Testis (tissue), 3 donors: ENCODE data around the gene ANKRD55. TPM values are rescaled to one million over a fixed set of nuclear protein-coding genes. Genes with fewer than 3 reads are reported as not detected.

Experiments used
- DNase-seq: peaks from one replicate; pipeline ENCODE4 v3.0.0-alpha.2; 2019
- H3K27ac ChIP-seq, 2 donors: fragments of 200-600 bp; sonication (generic); one replicate each; pipeline ENCODE4 v1.5.1; 2019
- H3K27me3 ChIP-seq: fragments of 200-600 bp; sonication (generic); one replicate; pipeline ENCODE4 v1.5.1; 2019
- H3K36me3 ChIP-seq: fragments of 200-600 bp; sonication (generic); one replicate; pipeline ENCODE4 v1.5.1; 2017; ENCODE audit warnings: low read depth; ENCODE audit errors: missing control alignments
- H3K4me1 ChIP-seq: fragments of 200-600 bp; sonication (generic); one replicate; pipeline ENCODE4 v1.5.1; 2019
- H3K4me3 ChIP-seq, 2 donors: fragments of 200-600 bp; sonication (generic); one replicate each; pipeline ENCODE4 v1.5.1; 2017 to 2019
- H3K9me3 ChIP-seq: fragments of 200-600 bp; sonication (generic); one replicate; pipeline ENCODE4 v1.5.1; 2017
- CTCF ChIP-seq, 3 experiments: fragments of 450-650 bp in 2 of 3; fragments of 200-600 bp in 1 of 3; sonication (generic) in 1 of 3; IDR thresholded peaks; one replicate each; pipeline ENCODE4 v1.5.1; 2016 to 2019; ENCODE audit warnings: antibody characterized with exemption in 3 of 3, mild to moderate bottlenecking in 2 of 3, moderate library complexity in 1 of 3
- POLR2A ChIP-seq: fragments of 450-650 bp; IDR thresholded peaks from one replicate; pipeline ENCODE4 v1.6.1; 2017; ENCODE audit warnings: antibody characterized with exemption, mild to moderate bottlenecking, moderate library complexity
- WGBS, 2 donors: methylation state at CpG; one replicate each; pipeline ENCODE4 v1.1.5; 2018; 5-methylcytosine and 5-hydroxymethylcytosine counted together
- intact Hi-C: fragments of 100-400 bp; cut with DNase I; formaldehyde crosslinking; loops from one replicate; pipeline ENCODE4 v1.15.1; 2023; ENCODE audit warnings: low total_unique reads
- polyA plus RNA-seq: library from polyadenylated mRNA; stranded (reverse); fragments of 350-450 nt; fragmentation: Illumina TruSeq; extraction: RNeasy Lipid Tissue Mini Kit (QIAGEN cat#74804); gene quantifications from one replicate; pipeline ENCODE4 v1.2.3, GENCODE V29; 2014; ENCODE audit warnings: low read depth, low replicate concordance; ENCODE audit not compliant: insufficient read depth
- total RNA-seq, 2 donors: library from RNA; depleted of rRNA; stranded (reverse); fragments of >200 nt; gene quantifications; one replicate each; pipeline ENCODE4 v1.2.3, GENCODE V29; 2016

The ANKRD55 gene
- total and polyA plus RNA-seq, 3 donors from 2014 or later = 6.1 to 28.1 (median 6.2) TPM

DNA sequence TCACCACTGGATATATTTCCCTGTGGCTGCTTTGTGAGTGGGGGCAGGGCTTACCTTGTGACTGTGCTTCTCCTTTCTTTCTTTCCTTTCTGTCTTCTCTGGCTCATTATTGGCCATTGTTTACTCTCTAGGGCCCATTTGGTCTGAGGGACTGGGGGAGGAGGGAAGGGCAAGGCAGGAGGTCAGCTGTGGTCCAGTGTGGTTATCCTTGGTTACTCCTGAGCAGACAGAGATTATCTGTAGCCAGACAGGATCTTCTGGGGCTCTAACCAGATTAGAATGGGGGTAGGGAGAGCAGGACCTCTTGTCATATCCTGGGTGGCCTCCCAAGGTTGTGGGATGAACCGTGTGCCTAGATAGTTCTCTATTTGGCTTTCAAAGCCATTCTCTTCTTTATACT, 71.2 kb downstream of the ANKRD55 start:
- H3K4me1 ChIP-seq = no peaks in the 10 kb centered on the region
- no peak overlapping the region for H3K4me3 ChIP-seq
- intact Hi-C loops = no loop called here
- H3K9me3 ChIP-seq = no peaks in the 10 kb centered on the region
- 20 to 50% methylated on average over 1 of the region's 1 CpG for WGBS, 2 donors
- no peaks in the 10 kb centered on the region for H3K27me3 ChIP-seq
- no peaks in the 10 kb centered on the region for H3K36me3 ChIP-seq
- no peak for DNase-seq
- no peak overlapping the region for H3K27ac ChIP-seq
- no peak for TF ChIP-seq POLR2A
- no peak for TF ChIP-seq CTCF (IDR thresholded peaks at IDR 0.05)

- H3K4me1 ChIP-seq = no peaks in the 10 kb centered on the region
- intact Hi-C loops = no loop called here
- no peak for TF ChIP-seq CTCF (IDR thresholded peaks at IDR 0.05)
- no peak for TF ChIP-seq POLR2A
- no peak overlapping the region for H3K27ac ChIP-seq
- no peaks in the 10 kb centered on the region for H3K9me3 ChIP-seq
- no peaks in the 10 kb centered on the region for H3K36me3 ChIP-seq
- no peaks in the 10 kb centered on the region for H3K27me3 ChIP-seq
- no peak for DNase-seq
- 84 to 89% methylated on average over 3 of the region's 3 CpGs for WGBS, 2 donors
- no peak overlapping the region for H3K4me3 ChIP-seq
These were observed 71.7 kb downstream of the ANKRD55 start for GRCh38 chr5:56161439-56161823.

- intact Hi-C loops = no loop called here
- TF ChIP-seq CTCF (IDR thresholded peaks at IDR 0.05) (no peak), POLR2A (no peak)
- DNase-seq = no peak
- no peaks in the 10 kb centered on the region for H3K4me1 ChIP-seq
- no peaks in the 10 kb centered on the region for H3K9me3 ChIP-seq
- H3K36me3 ChIP-seq = no peaks in the 10 kb centered on the region
- H3K27me3 ChIP-seq = no peaks in the 10 kb centered on the region
- 87 to 88% methylated on average over 4 of the region's 4 CpGs for WGBS, 2 donors
- no peak overlapping the region for H3K27ac ChIP-seq
- no peak overlapping the region for H3K4me3 ChIP-seq
These were observed 72.2 kb downstream of the ANKRD55 start for GRCh38 chr5:56160723-56161438.

DNA sequence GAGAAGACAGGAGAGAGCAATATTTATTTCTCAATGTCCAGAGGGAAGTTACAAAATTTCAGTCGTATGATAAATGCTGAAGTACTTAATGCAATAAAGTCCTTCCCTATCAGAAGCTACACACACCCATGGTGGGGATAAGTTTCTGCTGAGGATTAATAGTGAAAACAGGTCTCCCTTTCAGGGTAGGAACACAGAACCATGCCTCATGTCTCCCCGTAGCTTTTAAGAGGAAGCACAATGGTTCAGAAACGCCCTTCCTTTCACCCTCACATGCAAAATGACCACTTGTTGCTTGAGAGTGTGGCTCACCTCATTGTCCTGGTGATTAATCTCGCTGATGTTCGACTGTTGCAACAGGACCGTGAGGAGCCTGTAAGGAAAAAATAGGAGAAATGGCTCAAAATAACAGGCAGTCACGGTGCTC, 73.6 kb downstream of the ANKRD55 start:
- Histone ChIP-seq H3K4me1 (peaks cover 2% of the 10 kb centered on the region), H3K27ac (no peak overlapping the region), H3K9me3 (no peaks in the 10 kb centered on the region), H3K27me3 (no peaks in the 10 kb centered on the region), H3K4me3 (no peak overlapping the region), H3K36me3 (no peaks in the 10 kb centered on the region)
- 83 to 85% methylated on average over 7 of the region's 7 CpGs for WGBS, 2 donors
- DNase-seq = no peak
- TF ChIP-seq POLR2A (no peak), CTCF (IDR thresholded peaks at IDR 0.05) (no peak)
- intact Hi-C loops = no loop called here
